GM12878 (cell line): Measurements from ENCODE around the gene CASP8. TPM values are rescaled to one million over a fixed set of nuclear protein-coding genes. Genes with fewer than 3 reads are reported as not detected.

Experiments used
- ATAC-seq: fragments of 200-7000 bp; cut with Tn5 transposase; 3 replicates; pipeline ENCODE4 v1.9.1; 2020; ENCODE audit warnings: mild to moderate bottlenecking, moderate library complexity
- BruUV-seq: library from RNA; stranded (reverse); fragments of 400-500 nt; replicated peaks from 2 replicates; lab custom pipeline; 2021; lab: Mats Ljungman, UMichigan
- CTCF ChIA-PET: fragments of 300-600 bp; sonication (Branson Sonifier 250); formaldehyde crosslinking; extraction: SDS; loops from one replicate; lab custom pipeline; 2021; ENCODE audit warnings: inconsistent platforms; lab: Yijun Ruan, JAX
- POLR2A ChIA-PET: fragments of 350-600 bp; formaldehyde crosslinking; extraction: SDS; loops from one replicate; lab custom pipeline; 2021; ENCODE audit warnings: inconsistent platforms; lab: Charles Lee
- RAD21 ChIA-PET: fragments of 300-600 bp; sonication (Branson Sonifier 250); formaldehyde crosslinking; loops from one replicate; lab custom pipeline; 2023; ENCODE audit warnings: antibody characterized with exemption; ENCODE audit not compliant: unreplicated experiment; lab: Charles Lee
- SMC1A ChIA-PET: fragments of 300-600 bp; sonication (Branson Sonifier 250); formaldehyde crosslinking; loops from one replicate; lab custom pipeline; 2023; ENCODE audit not compliant: unreplicated experiment, uncharacterized antibody; lab: Charles Lee
- DNase-seq: peaks from one replicate; pipeline ENCODE4 v3.0.0-alpha.2; 2011; ENCODE audit warnings: low read depth, low spot score
- FAIRE-seq: peaks from 3 replicates; lab custom pipeline; 2011; peaks lifted over from hg19 to GRCh38; lab: Jason Lieb, UNC
- H2AFZ ChIP-seq: 2 replicates; pipeline ENCODE4 v1.6.0; 2011; ENCODE audit warnings: low read depth, low read length, control low read depth; ENCODE audit not compliant: control insufficient read depth
- H3K27ac ChIP-seq: 2 replicates; pipeline ENCODE4 v1.5.1; 2011; ENCODE audit warnings: control low read depth; ENCODE audit not compliant: control insufficient read depth, insufficient read depth
- H3K27me3 ChIP-seq, 2 experiments: replicated peaks in 1 of 2; 2 replicates each; pipeline versions ENCODE4 v1.6.0 to v1.6.1; 2011; ENCODE audit warnings: low read length in 1 of 2; ENCODE audit not compliant: control insufficient read depth in 2 of 2, insufficient read depth in 2 of 2
- H3K36me3 ChIP-seq, 2 experiments: 2 replicates each; pipeline ENCODE4 v1.5.1; 2011; ENCODE audit warnings: low read length in 1 of 2; ENCODE audit not compliant: control insufficient read depth in 2 of 2, insufficient read depth in 2 of 2
- H3K4me1 ChIP-seq: 2 replicates; pipeline ENCODE4 v1.6.1; 2011; ENCODE audit warnings: mild to moderate bottlenecking, low read length, moderate library complexity, mixed read lengths; ENCODE audit not compliant: control insufficient read depth, insufficient read depth
- H3K4me2 ChIP-seq: 2 replicates; pipeline ENCODE4 v1.6.0; 2011; ENCODE audit warnings: control low read depth; ENCODE audit not compliant: control insufficient read depth, insufficient read depth
- H3K4me3 ChIP-seq: fragments of 200-600 bp; sonication (generic); 2 replicates; pipeline ENCODE4 v1.5.1; 2016
- H3K79me2 ChIP-seq: 2 replicates; pipeline ENCODE4 v1.6.0; 2011; ENCODE audit warnings: low read length; ENCODE audit not compliant: control insufficient read depth, insufficient read depth
- H3K9ac ChIP-seq: 2 replicates; pipeline ENCODE4 v1.8.0; 2011; ENCODE audit warnings: low read length, control low read depth, mixed read lengths; ENCODE audit not compliant: control insufficient read depth, insufficient read depth
- H3K9me3 ChIP-seq: replicated peaks from 3 replicates; pipeline ENCODE4 v1.5.1; 2011; ENCODE audit warnings: mild to moderate bottlenecking, low read length; ENCODE audit not compliant: control insufficient read depth, insufficient read depth
- H4K20me1 ChIP-seq: 2 replicates; pipeline ENCODE4 v1.6.0; 2011; ENCODE audit not compliant: control insufficient read depth, insufficient read depth
- MTA2 ChIP-seq: fragments of 450-650 bp; IDR thresholded peaks from 2 replicates; pipeline ENCODE4 v1.6.1; 2016; ENCODE audit warnings: low read depth, mild to moderate bottlenecking, moderate library complexity
- MTA3 ChIP-seq: IDR thresholded peaks from 2 replicates; pipeline ENCODE4 v1.6.1; 2012; ENCODE audit warnings: low read length, inconsistent platforms, borderline replicate concordance
- RBBP5 ChIP-seq: fragments of 200-600 bp; sonication (generic); conservative IDR thresholded peaks from 2 replicates; pipeline ENCODE4 v1.6.1; 2016
- SIN3A ChIP-seq: IDR thresholded peaks from 2 replicates; pipeline ENCODE4 v1.6.1; 2012; ENCODE audit warnings: low read depth, low read length, improper control_type of control experiment
- SRF ChIP-seq, 2 experiments: IDR thresholded peaks; 2 replicates each; pipeline ENCODE4 v1.6.1; 2011; ENCODE audit warnings: low read depth in 2 of 2, low read length in 2 of 2, mild to moderate bottlenecking in 1 of 2, moderate library complexity in 1 of 2
- WGBS: methylation state at CpG from one replicate; pipeline ENCODE4 v1.1.6; 2016; ENCODE audit warnings: low lambda C conversion rate; ENCODE audit not compliant: insufficient replicate concordance, insufficient coverage; ENCODE audit errors: missing lambda C conversion rate; 5-methylcytosine and 5-hydroxymethylcytosine counted together
- in situ Hi-C: fragments of 300-500 bp; cut with MboI; formaldehyde crosslinking; loops from 9 replicates; pipeline ENCODE4 v1.14.3; 2018; ENCODE audit warnings: mixed read lengths
- intact Hi-C: fragments of 100-400 bp; cut with micrococcal nuclease; formaldehyde crosslinking; loops from one replicate; pipeline ENCODE4 v1.14.2; 2022; ENCODE audit not compliant: unreplicated experiment
- polyA plus RNA-seq, 11 experiments: library from polyadenylated mRNA; depleted of rRNA in 4 of 11; unstranded in 6 of 11; stranded (reverse) in 5 of 11; fragments of >200 nt; fragmentation: Nextera tagmentation in 4 of 11; fragmentation: Illumina TruSeq in 1 of 11; extraction: Ambion mirVana in 4 of 11; extraction: Trizol in 1 of 11; gene quantifications; 1 replicate in 1 of 11; 2 replicates in 10 of 11; pipeline versions ENCODE4 v1.2.1 to v1.2.3, GENCODE V29; 2011 to 2016; ENCODE audit warnings: inconsistent platforms in 2 of 11, missing spikeins in 2 of 11, low read depth in 1 of 11
- total RNA-seq, 4 experiments: library from RNA; depleted of rRNA in 3 of 4; stranded (reverse); fragments of >200 nt in 3 of 4; fragmentation: Illumina TruSeq in 1 of 4; extraction: Trizol in 1 of 4; gene quantifications; 2 replicates each; pipeline versions ENCODE4 v1.2.1 to v1.2.3, GENCODE V29; 2013 to 2021
- TF ChIP-seq, protein P1 (sequence below): fragments of 450-650 bp; IDR thresholded peaks from 2 replicates; pipeline ENCODE4 v1.6.1; 2017; ENCODE audit warnings: borderline replicate concordance
- TF ChIP-seq, protein P2 (sequence below): fragments of 450-650 bp; IDR thresholded peaks from 2 replicates; pipeline ENCODE4 v1.6.1; 2018; ENCODE audit warnings: borderline replicate concordance, mild to moderate bottlenecking; ENCODE audit not compliant: partially characterized antibody
- TF ChIP-seq, protein P3 (sequence below): fragments of 450-650 bp; formaldehyde crosslinking; IDR thresholded peaks from 2 replicates; pipeline ENCODE4 v1.4.0; 2022; ENCODE audit warnings: mild to moderate bottlenecking, moderate library complexity

Gene CASP8
- total and polyA plus RNA-seq, 10 of the 15 experiments (the other 5 are each of a cell fraction or from before 2014, with no cell fraction given), result 18.6 to 54.1 (median 39.9) TPM

GRCh38 chr2:201215963-201216362 is 44.4 kb upstream of the CASP8 start (continued):
- TF ChIP-seq, protein P1, sequence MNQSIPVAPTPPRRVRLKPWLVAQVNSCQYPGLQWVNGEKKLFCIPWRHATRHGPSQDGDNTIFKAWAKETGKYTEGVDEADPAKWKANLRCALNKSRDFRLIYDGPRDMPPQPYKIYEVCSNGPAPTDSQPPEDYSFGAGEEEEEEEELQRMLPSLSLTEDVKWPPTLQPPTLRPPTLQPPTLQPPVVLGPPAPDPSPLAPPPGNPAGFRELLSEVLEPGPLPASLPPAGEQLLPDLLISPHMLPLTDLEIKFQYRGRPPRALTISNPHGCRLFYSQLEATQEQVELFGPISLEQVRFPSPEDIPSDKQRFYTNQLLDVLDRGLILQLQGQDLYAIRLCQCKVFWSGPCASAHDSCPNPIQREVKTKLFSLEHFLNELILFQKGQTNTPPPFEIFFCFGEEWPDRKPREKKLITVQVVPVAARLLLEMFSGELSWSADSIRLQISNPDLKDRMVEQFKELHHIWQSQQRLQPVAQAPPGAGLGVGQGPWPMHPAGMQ, result no peak
- TF ChIP-seq RBBP5 (no peak), SIN3A (no peak), SRF (IDR thresholded peaks at IDR 0.05; ENCODE audit: low read depth in 2 of 2, low read length in 2 of 2) (no peak), MTA3 (no peak), MTA2 (no peak)

GRCh38 chr2:201216918-201217317 is 43.4 kb upstream of the CASP8 start:
- ChIA-PET RAD21 (interaction anchor here (1.9 kb wide), 1 partner anchor 35 kb away, joined by 4 read pairs; no protein-coding TSS in a partner anchor), POLR2A (no interaction called here), SMC1A (no interaction called here), CTCF (interaction anchor here (5.2 kb wide), 1 partner anchor 16 kb away, joined by 17 read pairs; no protein-coding TSS in a partner anchor)
- FAIRE-seq, result no peak
- H3K36me3 ChIP-seq, result no peaks in the 10 kb centered on the region; a peak in 1 of 4 replicates
- no peak overlapping the region for H3K27ac ChIP-seq
- H3K79me2 ChIP-seq, result no peaks in the 10 kb centered on the region
- no peak overlapping the region for H2AFZ ChIP-seq
- TF ChIP-seq, protein P2, sequence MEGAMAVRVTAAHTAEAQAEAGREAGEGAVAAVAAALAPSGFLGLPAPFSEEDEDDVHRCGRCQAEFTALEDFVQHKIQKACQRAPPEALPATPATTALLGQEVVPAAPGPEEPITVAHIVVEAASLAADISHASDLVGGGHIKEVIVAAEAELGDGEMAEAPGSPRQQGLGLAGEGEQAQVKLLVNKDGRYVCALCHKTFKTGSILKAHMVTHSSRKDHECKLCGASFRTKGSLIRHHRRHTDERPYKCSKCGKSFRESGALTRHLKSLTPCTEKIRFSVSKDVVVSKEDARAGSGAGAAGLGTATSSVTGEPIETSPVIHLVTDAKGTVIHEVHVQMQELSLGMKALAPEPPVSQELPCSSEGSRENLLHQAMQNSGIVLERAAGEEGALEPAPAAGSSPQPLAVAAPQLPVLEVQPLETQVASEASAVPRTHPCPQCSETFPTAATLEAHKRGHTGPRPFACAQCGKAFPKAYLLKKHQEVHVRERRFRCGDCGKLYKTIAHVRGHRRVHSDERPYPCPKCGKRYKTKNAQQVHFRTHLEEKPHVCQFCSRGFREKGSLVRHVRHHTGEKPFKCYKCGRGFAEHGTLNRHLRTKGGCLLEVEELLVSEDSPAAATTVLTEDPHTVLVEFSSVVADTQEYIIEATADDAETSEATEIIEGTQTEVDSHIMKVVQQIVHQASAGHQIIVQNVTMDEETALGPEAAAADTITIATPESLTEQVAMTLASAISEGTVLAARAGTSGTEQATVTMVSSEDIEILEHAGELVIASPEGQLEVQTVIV, result no peak
- TF ChIP-seq, protein P3, sequence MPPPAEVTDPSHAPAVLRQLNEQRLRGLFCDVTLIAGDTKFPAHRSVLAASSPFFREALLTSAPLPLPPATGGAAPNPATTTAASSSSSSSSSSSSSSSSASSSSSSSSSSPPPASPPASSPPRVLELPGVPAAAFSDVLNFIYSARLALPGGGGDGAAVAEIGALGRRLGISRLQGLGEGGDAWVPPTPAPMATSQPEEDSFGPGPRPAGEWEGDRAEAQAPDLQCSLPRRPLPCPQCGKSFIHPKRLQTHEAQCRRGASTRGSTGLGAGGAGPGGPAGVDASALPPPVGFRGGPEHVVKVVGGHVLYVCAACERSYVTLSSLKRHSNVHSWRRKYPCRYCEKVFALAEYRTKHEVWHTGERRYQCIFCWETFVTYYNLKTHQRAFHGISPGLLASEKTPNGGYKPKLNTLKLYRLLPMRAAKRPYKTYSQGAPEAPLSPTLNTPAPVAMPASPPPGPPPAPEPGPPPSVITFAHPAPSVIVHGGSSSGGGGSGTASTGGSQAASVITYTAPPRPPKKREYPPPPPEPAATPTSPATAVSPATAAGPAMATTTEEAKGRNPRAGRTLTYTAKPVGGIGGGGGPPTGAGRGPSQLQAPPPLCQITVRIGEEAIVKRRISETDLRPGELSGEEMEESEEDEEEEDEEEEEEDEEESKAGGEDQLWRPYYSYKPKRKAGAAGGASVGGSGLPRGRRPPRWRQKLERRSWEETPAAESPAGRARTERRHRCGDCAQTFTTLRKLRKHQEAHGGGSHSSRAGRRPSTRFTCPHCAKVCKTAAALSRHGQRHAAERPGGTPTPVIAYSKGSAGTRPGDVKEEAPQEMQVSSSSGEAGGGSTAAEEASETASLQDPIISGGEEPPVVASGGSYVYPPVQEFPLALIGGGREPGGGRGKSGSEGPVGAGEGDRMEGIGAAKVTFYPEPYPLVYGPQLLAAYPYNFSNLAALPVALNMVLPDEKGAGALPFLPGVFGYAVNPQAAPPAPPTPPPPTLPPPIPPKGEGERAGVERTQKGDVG (CRISPR knock-in tag), result no peak
- in situ Hi-C loops (no loop called here), intact Hi-C loops (no loop called here)
- H4K20me1 ChIP-seq, result no peaks in the 10 kb centered on the region
- DNase-seq, result no peak
- H3K4me3 ChIP-seq, result no peak overlapping the region
- H3K4me2 ChIP-seq, result no peak overlapping the region
- H3K9ac ChIP-seq, result no peak overlapping the region
- H3K27me3 ChIP-seq, result no peaks in the 10 kb centered on the region
- H3K9me3 ChIP-seq, result no peaks in the 10 kb centered on the region
- H3K4me1 ChIP-seq, result no peaks in the 10 kb centered on the region; the same call in 1 of the 2 replicates
- 0% methylated on average over 1 of the region's 1 CpG for WGBS
- no TSS peak for BruUV-seq
- ATAC-seq, result no peak
